ENCODE measurements around the gene CPLANE1. TPM values are rescaled to one million over a fixed set of nuclear protein-coding genes. Genes with fewer than 3 reads are reported as not detected.
"Not testable (repeated sequence)": the region's sequence is repeated elsewhere in the genome, so short reads cannot be mapped to it uniquely, and the experiment has no call there.

The CPLANE1 gene
- total RNA-seq, 2 donors from 2014 or later = 9.0 to 22.5 TPM

DNA sequence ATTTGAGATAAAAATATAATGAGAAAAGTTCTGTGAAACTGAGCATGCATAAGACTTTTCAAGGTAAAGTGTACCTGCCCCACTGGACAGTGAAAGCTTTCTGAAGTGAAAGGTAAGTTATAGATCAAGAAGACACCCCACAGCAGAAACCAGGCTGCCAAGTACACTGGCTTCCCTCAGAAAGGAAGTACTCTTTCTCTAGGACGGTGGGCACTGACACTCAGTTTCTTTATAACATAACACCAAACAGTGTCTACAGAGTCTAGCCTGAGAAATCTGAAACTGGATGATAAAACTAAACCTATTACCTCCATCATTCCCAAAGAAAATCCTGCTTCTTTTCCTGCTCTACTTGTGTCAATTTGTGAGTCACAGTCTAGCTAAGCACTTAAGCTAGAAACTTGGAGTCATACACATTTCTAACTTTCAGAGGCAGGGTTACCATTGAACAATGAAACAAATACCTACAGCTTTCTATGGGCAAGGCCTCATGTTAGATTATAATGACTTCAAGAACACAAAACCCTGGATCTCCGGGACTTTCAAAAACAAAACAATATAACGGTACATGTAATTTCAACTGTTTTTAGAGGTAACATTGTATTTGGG is 136.7 kb downstream of the CPLANE1 start:
- Histone ChIP-seq H3K4me3 (no peak overlapping the region), H3K27me3 (no peaks in the 10 kb centered on the region), H3K4me1 (no peaks in the 10 kb centered on the region), H3K27ac (no peak overlapping the region), H3K9me3 (no peaks in the 10 kb centered on the region), H3K36me3 (peaks cover 54% of the 10 kb centered on the region)
- TF ChIP-seq, protein P1, sequence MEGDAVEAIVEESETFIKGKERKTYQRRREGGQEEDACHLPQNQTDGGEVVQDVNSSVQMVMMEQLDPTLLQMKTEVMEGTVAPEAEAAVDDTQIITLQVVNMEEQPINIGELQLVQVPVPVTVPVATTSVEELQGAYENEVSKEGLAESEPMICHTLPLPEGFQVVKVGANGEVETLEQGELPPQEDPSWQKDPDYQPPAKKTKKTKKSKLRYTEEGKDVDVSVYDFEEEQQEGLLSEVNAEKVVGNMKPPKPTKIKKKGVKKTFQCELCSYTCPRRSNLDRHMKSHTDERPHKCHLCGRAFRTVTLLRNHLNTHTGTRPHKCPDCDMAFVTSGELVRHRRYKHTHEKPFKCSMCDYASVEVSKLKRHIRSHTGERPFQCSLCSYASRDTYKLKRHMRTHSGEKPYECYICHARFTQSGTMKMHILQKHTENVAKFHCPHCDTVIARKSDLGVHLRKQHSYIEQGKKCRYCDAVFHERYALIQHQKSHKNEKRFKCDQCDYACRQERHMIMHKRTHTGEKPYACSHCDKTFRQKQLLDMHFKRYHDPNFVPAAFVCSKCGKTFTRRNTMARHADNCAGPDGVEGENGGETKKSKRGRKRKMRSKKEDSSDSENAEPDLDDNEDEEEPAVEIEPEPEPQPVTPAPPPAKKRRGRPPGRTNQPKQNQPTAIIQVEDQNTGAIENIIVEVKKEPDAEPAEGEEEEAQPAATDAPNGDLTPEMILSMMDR (IDR thresholded peaks at IDR 0.05) = no peak
- DNase-seq (ENCODE audit: low spot score) = no peak

DNA sequence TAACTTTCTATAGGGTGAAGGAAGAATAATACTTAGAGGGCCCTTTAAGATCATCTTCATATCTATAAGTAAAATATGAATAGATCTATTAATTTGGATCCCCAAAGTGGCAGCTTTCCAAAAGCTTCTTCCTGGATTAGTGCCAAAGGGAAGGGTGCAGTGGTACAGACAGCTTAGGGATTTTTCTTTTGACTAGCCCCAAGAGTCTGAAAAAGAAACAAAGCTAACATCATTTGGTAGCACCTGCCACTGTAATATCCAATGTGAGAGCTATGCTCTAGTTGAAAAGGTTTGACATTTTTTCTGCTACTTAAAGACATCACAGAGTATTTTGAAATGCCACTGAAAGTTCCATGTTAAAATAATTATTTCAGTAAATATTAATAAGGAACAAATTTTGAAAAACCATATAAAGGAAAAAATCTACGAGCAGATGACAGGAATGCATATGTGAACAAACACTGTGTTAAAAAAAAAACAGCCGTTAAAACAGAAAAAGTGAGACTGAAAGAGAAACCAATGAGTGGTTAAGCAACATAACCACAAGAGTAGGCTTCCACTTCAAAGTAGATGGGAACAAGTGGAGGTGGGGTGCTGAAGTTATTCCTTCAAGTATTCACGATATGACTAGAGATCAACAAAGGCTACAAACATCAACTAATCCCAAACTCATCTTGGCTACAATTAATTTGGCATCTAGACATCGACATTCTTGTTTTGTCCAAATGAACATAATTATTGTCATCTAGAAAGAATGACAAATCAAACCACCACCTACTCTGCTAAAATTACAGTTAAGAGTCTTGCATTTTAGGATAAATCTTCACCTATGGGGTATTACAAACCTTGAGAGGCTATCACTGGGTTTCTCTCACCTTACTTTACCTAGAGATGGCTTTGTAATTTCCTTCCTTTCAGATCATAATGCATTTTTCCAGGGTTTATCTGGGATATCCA is 137.5 kb downstream of the CPLANE1 start:
- no peak overlapping the region for H3K4me3 ChIP-seq
- peaks cover 55% of the 10 kb centered on the region for H3K36me3 ChIP-seq
- TF ChIP-seq, protein P1 (IDR thresholded peaks at IDR 0.05) = no peak
- no peak overlapping the region for H3K27ac ChIP-seq
- H3K27me3 ChIP-seq = no peaks in the 10 kb centered on the region
- no peak for DNase-seq (ENCODE audit: low spot score)
- H3K9me3 ChIP-seq = no peaks in the 10 kb centered on the region
- no peaks in the 10 kb centered on the region for H3K4me1 ChIP-seq

DNA sequence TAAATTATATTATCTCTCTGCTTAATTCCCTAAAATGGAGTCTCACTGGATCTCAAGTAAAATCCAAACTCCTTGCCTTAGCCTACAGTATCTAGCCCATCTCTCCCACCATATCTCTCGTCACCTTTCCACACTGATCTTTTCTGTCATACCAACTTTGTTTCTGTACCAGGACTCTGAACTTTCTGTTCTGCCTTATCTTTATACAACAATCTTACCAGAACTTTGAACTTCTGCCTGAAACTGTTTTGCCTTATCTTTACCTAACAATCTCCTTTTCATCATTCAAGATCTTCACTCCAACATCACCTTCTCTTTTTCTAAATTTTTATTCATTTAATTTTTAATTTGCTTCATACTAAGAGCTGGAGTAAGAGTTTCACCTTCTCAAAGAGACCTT is 139.0 kb downstream of the CPLANE1 start:
- H3K9me3 ChIP-seq = no peaks in the 10 kb centered on the region
- peaks cover 53% of the 10 kb centered on the region for H3K36me3 ChIP-seq
- TF ChIP-seq, protein P1 (IDR thresholded peaks at IDR 0.05) = no peak
- no peaks in the 10 kb centered on the region for H3K27me3 ChIP-seq
- H3K27ac ChIP-seq = no peak overlapping the region
- no peak overlapping the region for H3K4me3 ChIP-seq
- DNase-seq (ENCODE audit: low spot score) = no peak
- H3K4me1 ChIP-seq = no peaks in the 10 kb centered on the region

DNA sequence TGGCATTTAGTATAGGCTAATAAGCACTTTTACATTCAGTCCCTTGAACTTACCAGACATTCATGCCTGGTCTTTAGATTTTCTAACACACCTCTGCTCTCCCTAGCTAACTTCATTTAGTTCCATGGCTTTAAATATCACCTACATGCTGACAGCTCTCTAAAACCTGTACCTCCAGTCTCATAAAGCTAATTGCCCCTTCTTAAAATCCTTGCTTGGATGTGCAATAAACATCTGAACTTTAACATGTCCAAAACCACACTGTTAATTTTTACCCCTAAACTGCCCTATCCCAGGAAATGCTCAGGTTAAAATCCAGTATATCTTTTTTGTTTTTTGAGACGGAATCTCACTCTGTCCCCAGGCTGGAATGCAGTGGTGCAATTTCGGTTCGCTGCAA is 139.8 kb downstream of the CPLANE1 start:
- TF ChIP-seq, protein P1 (IDR thresholded peaks at IDR 0.05) = no peak
- Histone ChIP-seq H3K9me3 (no peaks in the 10 kb centered on the region), H3K27me3 (no peaks in the 10 kb centered on the region), H3K4me1 (no peaks in the 10 kb centered on the region), H3K27ac (no peak overlapping the region), H3K36me3 (peaks cover 52% of the 10 kb centered on the region), H3K4me3 (no peak overlapping the region)
- DNase-seq (ENCODE audit: low spot score) = no peak

DNA sequence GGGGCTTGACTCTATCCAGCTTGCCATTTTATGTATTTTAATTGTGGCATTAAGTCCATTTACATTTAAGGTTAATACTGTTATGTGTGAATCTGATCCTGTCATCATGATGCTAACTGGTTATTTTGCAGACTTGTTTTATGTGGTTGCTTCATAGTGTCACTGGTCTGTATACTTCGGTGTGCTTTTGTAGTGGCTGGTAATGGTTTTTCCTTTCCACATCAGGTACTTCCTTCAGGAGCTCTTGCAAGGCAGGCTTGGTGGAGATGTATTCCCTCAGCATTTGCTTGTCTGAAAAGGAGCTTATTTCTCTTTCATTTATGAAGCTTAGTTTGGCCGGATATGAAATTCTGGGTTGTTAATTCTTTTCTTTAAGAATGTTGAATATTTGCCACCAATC is 145.9 kb downstream of the CPLANE1 start:
- H3K36me3 ChIP-seq = peaks cover 20% of the 10 kb centered on the region
- no peaks in the 10 kb centered on the region for H3K27me3 ChIP-seq
- DNase-seq (ENCODE audit: low spot score) = no peak
- H3K27ac ChIP-seq = no peak overlapping the region
- no peaks in the 10 kb centered on the region for H3K4me1 ChIP-seq
- TF ChIP-seq, protein P1 (IDR thresholded peaks at IDR 0.05) = no peak
- no peak overlapping the region for H3K4me3 ChIP-seq
- H3K9me3 ChIP-seq = peaks cover 0 to 15% of the 10 kb centered on the region in 2 donors

DNA sequence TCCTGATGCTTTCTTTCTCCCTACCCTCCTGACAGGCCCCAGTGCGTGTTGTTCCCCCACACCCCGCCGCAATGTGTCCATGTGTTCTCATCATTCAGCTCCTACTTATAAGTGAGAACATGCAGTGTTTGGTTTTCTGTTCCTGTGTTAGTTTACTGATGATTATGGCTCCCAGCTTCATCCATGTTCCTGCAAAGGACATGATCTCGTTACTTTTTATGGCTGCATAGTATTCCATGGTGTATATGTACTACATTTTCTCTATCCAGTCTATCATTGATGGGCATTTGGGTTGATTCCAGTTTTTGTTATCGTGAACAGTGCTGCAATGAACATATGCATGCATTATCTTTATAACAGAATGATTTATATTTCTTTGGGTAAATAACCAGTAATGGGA is 149.9 kb downstream of the CPLANE1 start:
- H3K36me3 ChIP-seq; H3K27ac ChIP-seq; H3K4me3 ChIP-seq; H3K27me3 ChIP-seq; DNase-seq (ENCODE audit: low spot score); H3K4me1 ChIP-seq: not testable (repeated sequence)
- peaks cover 0 to 29% of the 10 kb centered on the region in 2 donors for H3K9me3 ChIP-seq

DNA sequence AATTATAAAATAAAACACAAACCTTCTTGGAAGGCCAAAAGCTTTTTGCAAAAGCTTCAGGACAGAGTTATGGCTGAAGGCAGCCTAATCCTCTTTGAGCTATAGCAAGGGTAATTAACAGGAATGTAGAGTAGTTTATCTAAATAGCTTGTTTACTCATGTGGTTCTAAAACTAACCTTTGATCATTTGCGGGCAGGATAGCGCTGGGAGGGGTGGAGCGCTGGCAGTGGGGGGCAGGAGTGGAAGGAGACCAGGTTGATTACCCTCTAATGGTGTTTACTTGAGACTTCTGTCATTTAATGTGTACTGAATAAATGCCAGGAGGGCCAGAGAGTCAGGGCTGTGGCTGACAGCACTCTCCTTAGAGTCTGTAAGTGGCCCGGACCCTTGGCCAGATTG is 155.4 kb downstream of the CPLANE1 start:
- not testable (repeated sequence) for H3K4me3 ChIP-seq; H3K36me3 ChIP-seq; H3K27ac ChIP-seq; DNase-seq (ENCODE audit: low spot score); H3K27me3 ChIP-seq; H3K4me1 ChIP-seq
- peaks cover 0 to 14% of the 10 kb centered on the region in 2 donors for H3K9me3 ChIP-seq

Measured in right atrium auricular region (tissue), 2 donors.